Measurements from ENCODE around the gene UACA. TPM values are rescaled to one million over a fixed set of nuclear protein-coding genes. Genes with fewer than 3 reads are reported as not detected.

UACA gene
- total and polyA plus RNA-seq, 2 donors (not counting 3 experiments of a cell fraction or from before 2014, with no cell fraction given): 167 to 292 TPM

- Histone ChIP-seq H3K9me3 (replicated peaks; ENCODE audit: control insufficient read depth, insufficient read depth, low read length) (no peaks in the 10 kb centered on the region), H3K4me2 (ENCODE audit: insufficient read depth, low read length) (peak overlapping the region; percentile 97), H3K9me1 (replicated peaks; ENCODE audit: control insufficient read depth, extremely low read depth, insufficient read depth, low read length) (no peaks in the 10 kb centered on the region), H2AFZ (ENCODE audit: low read depth, low read length) (no peak overlapping the region), H3K9ac (replicated peaks; ENCODE audit: extremely low read depth, insufficient read depth, low read length) (peak overlapping the region; percentile 95), H4K20me1 (replicated peaks; ENCODE audit: control insufficient read depth, extremely low read depth, insufficient read depth, low read length) (no peaks in the 10 kb centered on the region), H3K79me2 (ENCODE audit: control insufficient read depth, insufficient read depth, low read length) (peaks cover 61% of the 10 kb centered on the region), H3K4me1 (ENCODE audit: control insufficient read depth, extremely low read depth, insufficient read depth, low read length) (peaks cover 68% of the 10 kb centered on the region), H3K27ac (ENCODE audit: insufficient read depth, low read depth, low read length) (peak overlapping the region; percentile 94), H3K36me3 (ENCODE audit: control insufficient read depth in 2 of 2, extremely low read depth in 1 of 2, insufficient read depth in 2 of 2, low read length in 2 of 2) (peaks cover 2 to 23% of the 10 kb centered on the region in 2 experiments), H3K27me3 (ENCODE audit: control insufficient read depth in 2 of 2, insufficient read depth in 2 of 2, low read length in 2 of 2) (no peaks in the 10 kb centered on the region), H3K4me3 (replicated peaks in 1 of 3; ENCODE audit: insufficient read depth in 1 of 3, low read depth in 1 of 3, low read length in 3 of 3) (peak overlapping the region in 2 of 3 experiments; percentile 5 to 96)
- BruUV-seq (replicated peaks): TSS peak; percentile 38
- FAIRE-seq (no peak), DNase-seq (ENCODE audit: low read depth, low spot score) (no peak)
- intact Hi-C loops (cut with micrococcal nuclease): no loop called here
- ChIA-PET CTCF (interaction anchor here (1.0 to 6.4 kb wide), 3 partner anchors 15 to 113 kb away, joined by 3 to 48 read pairs (median 8); no protein-coding TSS in a partner anchor), POLR2A (no interaction called here)
- TF ChIP-seq JUN (IDR thresholded peaks at IDR 0.05; ENCODE audit: borderline replicate concordance, insufficient read depth, insufficient read length, low read depth) (peak; percentile 1), MYC (IDR thresholded peaks at IDR 0.05; ENCODE audit: low read depth, low read length) (no peak)
- dilution Hi-C loops (cut with MboI; ENCODE audit: extremely low pct_ligation_motif_present, low sequenced_read_pairs): no loop called here
Observed at GRCh38 chr15:70698836-70699390, 64.4 kb downstream of the UACA start.

DNA sequence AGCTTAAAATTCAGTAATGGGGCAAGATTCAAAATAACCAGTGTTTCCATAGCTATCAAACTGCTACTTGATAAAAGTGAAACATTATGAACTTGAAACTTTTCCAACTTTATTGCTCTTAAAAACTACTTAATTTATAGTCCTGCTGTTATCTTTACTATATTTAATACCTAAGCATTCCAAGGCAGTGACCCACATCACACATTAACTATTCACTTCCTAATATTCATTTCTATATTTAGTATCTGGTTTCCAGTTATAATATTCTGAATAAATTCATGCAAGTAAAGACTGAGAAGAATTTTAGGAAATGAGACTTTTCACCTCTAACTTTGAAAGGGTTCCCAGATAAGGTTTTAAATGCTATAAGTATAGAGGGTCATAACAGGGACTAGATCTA is 64.9 kb downstream of the UACA start:
- no peaks in the 10 kb centered on the region for H4K20me1 ChIP-seq (replicated peaks; ENCODE audit: control insufficient read depth, extremely low read depth, insufficient read depth, low read length)
- peak; percentile 85 for DNase-seq (ENCODE audit: low read depth, low spot score)
- FAIRE-seq: peak; percentile 64
- peaks cover 2 to 27% of the 10 kb centered on the region in 2 experiments for H3K36me3 ChIP-seq (ENCODE audit: control insufficient read depth in 2 of 2, extremely low read depth in 1 of 2, insufficient read depth in 2 of 2, low read length in 2 of 2)
- peak overlapping the region; percentile 97 for H3K4me2 ChIP-seq (ENCODE audit: insufficient read depth, low read length)
- H3K4me1 ChIP-seq (ENCODE audit: control insufficient read depth, extremely low read depth, insufficient read depth, low read length): peaks cover 64% of the 10 kb centered on the region
- no peak for TF ChIP-seq EZH2 (IDR thresholded peaks at IDR 0.05; ENCODE audit: borderline replicate concordance, low read depth, low read length, severe bottlenecking)
- TF ChIP-seq GATA2 (IDR thresholded peaks at IDR 0.05; ENCODE audit: insufficient read depth, insufficient read length, low read depth, low read length): no peak
- TF ChIP-seq JUN (IDR thresholded peaks at IDR 0.05; ENCODE audit: borderline replicate concordance, insufficient read depth, insufficient read length, low read depth): peak; percentile 65
- TF ChIP-seq FOS (IDR thresholded peaks at IDR 0.05; ENCODE audit: borderline replicate concordance, insufficient read depth, low read length): peak; percentile 62
- TF ChIP-seq, protein P1, sequence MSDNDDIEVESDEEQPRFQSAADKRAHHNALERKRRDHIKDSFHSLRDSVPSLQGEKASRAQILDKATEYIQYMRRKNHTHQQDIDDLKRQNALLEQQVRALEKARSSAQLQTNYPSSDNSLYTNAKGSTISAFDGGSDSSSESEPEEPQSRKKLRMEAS (IDR thresholded peaks at IDR 0.05; ENCODE audit: insufficient read depth, insufficient read length): no peak
- no peak for TF ChIP-seq POLR2A (IDR thresholded peaks at IDR 0.05; ENCODE audit: low read depth, low read length)
- no peak for TF ChIP-seq MYC (IDR thresholded peaks at IDR 0.05; ENCODE audit: low read depth, low read length)
- no peak for TF ChIP-seq POLR2AphosphoS5 (IDR thresholded peaks at IDR 0.05; ENCODE audit: insufficient read depth, low read depth, low read length)
- no peak for TF ChIP-seq CTCF (IDR thresholded peaks at IDR 0.05; ENCODE audit: extremely low read depth in 1 of 2, insufficient read depth in 1 of 2, low read depth in 1 of 2, low read length in 2 of 2)
- CTCF ChIA-PET: interaction anchor here (0.7 to 6.4 kb wide), 5 partner anchors 10 to 176 kb away, joined by 3 to 48 read pairs (median 3); no protein-coding TSS in a partner anchor
- H3K27me3 ChIP-seq (ENCODE audit: control insufficient read depth in 2 of 2, insufficient read depth in 2 of 2, low read length in 2 of 2): no peaks in the 10 kb centered on the region
- BruUV-seq (replicated peaks): no TSS peak
- H3K9me1 ChIP-seq (replicated peaks; ENCODE audit: control insufficient read depth, extremely low read depth, insufficient read depth, low read length): no peaks in the 10 kb centered on the region
- no peaks in the 10 kb centered on the region for H3K9me3 ChIP-seq (replicated peaks; ENCODE audit: control insufficient read depth, insufficient read depth, low read length)
- dilution Hi-C loops (cut with MboI; ENCODE audit: extremely low pct_ligation_motif_present, low sequenced_read_pairs) (no loop called here), intact Hi-C loops (cut with micrococcal nuclease) (no loop called here)
- peaks cover 62% of the 10 kb centered on the region for H3K79me2 ChIP-seq (ENCODE audit: control insufficient read depth, insufficient read depth, low read length)
- H2AFZ ChIP-seq (ENCODE audit: low read depth, low read length): no peak overlapping the region
- H3K9ac ChIP-seq (replicated peaks; ENCODE audit: extremely low read depth, insufficient read depth, low read length): peak overlapping the region; percentile 95
- H3K4me3 ChIP-seq (replicated peaks in 1 of 3; ENCODE audit: insufficient read depth in 1 of 3, low read depth in 1 of 3, low read length in 3 of 3): peak overlapping the region in 1 of 3 experiments; percentile 96
- H3K27ac ChIP-seq (ENCODE audit: insufficient read depth, low read depth, low read length): peak overlapping the region; percentile 94
- POLR2A ChIA-PET: no interaction called here
